Measurements from ENCODE around the gene ZC3H13. TPM values are rescaled to one million over a fixed set of nuclear protein-coding genes. Genes with fewer than 3 reads are reported as not detected.

ZC3H13 gene
- total RNA-seq, 1 experiment from 2014 or later = 378 TPM

DNA sequence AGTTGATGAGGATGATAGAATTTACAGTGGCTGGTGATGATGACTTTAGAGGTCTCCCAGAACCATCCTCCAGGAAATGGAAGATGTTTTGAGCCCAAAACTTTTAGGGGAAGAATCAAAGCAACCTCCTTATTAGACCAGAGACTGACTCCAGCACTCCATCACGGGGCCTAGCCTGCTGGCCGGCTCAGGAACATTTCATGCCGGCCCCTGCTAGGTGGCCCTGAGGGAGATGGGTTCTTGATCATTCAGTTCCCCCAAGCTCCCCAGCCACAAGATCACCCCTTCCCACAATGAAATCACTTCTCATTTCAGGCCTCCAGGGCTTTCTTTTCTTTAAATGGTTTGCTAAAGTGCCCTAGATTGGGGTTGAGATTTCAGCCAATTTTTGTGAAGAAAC lies 121.3 kb downstream of the ZC3H13 start:
- no peaks in the 10 kb centered on the region for H3K36me3 ChIP-seq (ENCODE audit: insufficient read depth, low read length, poor library complexity, severe bottlenecking)
- ChIA-PET POLR2A (ENCODE audit: low non-redundant PET) (no interaction called here), CTCF (no interaction called here)
- TF ChIP-seq, protein P1, sequence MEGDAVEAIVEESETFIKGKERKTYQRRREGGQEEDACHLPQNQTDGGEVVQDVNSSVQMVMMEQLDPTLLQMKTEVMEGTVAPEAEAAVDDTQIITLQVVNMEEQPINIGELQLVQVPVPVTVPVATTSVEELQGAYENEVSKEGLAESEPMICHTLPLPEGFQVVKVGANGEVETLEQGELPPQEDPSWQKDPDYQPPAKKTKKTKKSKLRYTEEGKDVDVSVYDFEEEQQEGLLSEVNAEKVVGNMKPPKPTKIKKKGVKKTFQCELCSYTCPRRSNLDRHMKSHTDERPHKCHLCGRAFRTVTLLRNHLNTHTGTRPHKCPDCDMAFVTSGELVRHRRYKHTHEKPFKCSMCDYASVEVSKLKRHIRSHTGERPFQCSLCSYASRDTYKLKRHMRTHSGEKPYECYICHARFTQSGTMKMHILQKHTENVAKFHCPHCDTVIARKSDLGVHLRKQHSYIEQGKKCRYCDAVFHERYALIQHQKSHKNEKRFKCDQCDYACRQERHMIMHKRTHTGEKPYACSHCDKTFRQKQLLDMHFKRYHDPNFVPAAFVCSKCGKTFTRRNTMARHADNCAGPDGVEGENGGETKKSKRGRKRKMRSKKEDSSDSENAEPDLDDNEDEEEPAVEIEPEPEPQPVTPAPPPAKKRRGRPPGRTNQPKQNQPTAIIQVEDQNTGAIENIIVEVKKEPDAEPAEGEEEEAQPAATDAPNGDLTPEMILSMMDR (conservative IDR thresholded peaks at IDR 0.05; ENCODE audit: low read depth, low read length) = no peak
- TF ChIP-seq EZH2 (IDR thresholded peaks at IDR 0.05; ENCODE audit: borderline replicate concordance, low read depth, low read length, poor library complexity, severe bottlenecking) = no peak
- H3K27ac ChIP-seq (ENCODE audit: low read depth, low read length, poor library complexity, severe bottlenecking) = no peak overlapping the region
- intact Hi-C loops (cut with micrococcal nuclease; ENCODE audit: unreplicated experiment) = no loop called here
- no peak for DNase-seq (ENCODE audit: low spot score)
- no peaks in the 10 kb centered on the region for H3K9me3 ChIP-seq (ENCODE audit: low read depth, low read length, poor library complexity, severe bottlenecking)
- BruUV-seq (replicated peaks) = no TSS peak
- H3K4me3 ChIP-seq (ENCODE audit: low read depth, low read length, poor library complexity, severe bottlenecking) = no peak overlapping the region
- H3K27me3 ChIP-seq (replicated peaks; ENCODE audit: insufficient read depth, low read depth, low read length, poor library complexity) = no peaks in the 10 kb centered on the region
- peaks cover 7% of the 10 kb centered on the region for H3K4me1 ChIP-seq (ENCODE audit: insufficient read depth, low read length, poor library complexity, severe bottlenecking)

DNA sequence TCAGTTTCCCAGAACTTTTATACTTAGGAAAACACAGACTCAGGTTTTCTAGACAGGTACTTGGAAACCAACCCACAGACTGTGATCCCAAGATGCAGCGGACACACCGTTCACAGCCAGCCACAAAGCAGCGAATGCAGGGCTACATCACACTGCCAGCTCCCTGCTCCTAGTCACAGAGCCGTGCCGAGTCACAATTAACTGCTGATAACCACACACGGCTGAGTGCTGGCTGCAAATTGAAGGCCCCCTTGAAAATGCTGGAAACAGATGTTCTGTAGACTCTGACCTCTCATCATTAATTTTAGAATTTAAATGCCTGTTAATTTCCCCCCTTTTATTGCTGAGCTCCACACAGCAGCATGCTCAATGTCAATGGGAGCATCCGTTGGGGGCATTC lies 122.4 kb downstream of the ZC3H13 start:
- ChIA-PET CTCF (no interaction called here), POLR2A (ENCODE audit: low non-redundant PET) (no interaction called here)
- Histone ChIP-seq H3K27me3 (replicated peaks; ENCODE audit: insufficient read depth, low read depth, low read length, poor library complexity) (no peaks in the 10 kb centered on the region), H3K36me3 (ENCODE audit: insufficient read depth, low read length, poor library complexity, severe bottlenecking) (no peaks in the 10 kb centered on the region), H3K4me1 (ENCODE audit: insufficient read depth, low read length, poor library complexity, severe bottlenecking) (peaks cover 7% of the 10 kb centered on the region), H3K27ac (ENCODE audit: low read depth, low read length, poor library complexity, severe bottlenecking) (no peak overlapping the region), H3K9me3 (ENCODE audit: low read depth, low read length, poor library complexity, severe bottlenecking) (no peaks in the 10 kb centered on the region), H3K4me3 (ENCODE audit: low read depth, low read length, poor library complexity, severe bottlenecking) (no peak overlapping the region)
- no peak for DNase-seq (ENCODE audit: low spot score)
- intact Hi-C loops (cut with micrococcal nuclease; ENCODE audit: unreplicated experiment) = no loop called here
- BruUV-seq (replicated peaks) = no TSS peak
- TF ChIP-seq EZH2 (IDR thresholded peaks at IDR 0.05; ENCODE audit: borderline replicate concordance, low read depth, low read length, poor library complexity, severe bottlenecking) = no peak
- TF ChIP-seq, protein P1 (conservative IDR thresholded peaks at IDR 0.05; ENCODE audit: low read depth, low read length) = no peak

DNA sequence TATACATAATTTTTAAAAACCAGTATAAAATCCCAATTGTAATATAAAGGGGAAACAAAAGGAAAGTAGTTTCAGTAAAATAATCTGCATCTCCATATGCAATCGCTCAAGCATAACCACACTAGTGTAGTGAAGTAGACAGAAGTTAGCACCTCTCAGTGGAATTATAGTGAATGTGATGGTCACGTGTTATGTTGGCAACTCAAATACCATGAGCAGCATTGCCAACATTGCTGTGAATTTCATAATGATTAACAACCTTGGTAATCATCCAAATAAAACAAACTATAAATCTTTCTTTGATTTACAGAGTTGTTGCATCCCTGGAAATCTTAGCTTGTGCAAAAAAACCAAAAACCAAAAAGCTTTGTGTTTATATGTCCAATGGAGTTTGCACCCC lies 123.7 kb downstream of the ZC3H13 start:
- ChIA-PET POLR2A (ENCODE audit: low non-redundant PET) (no interaction called here), CTCF (no interaction called here)
- no peak overlapping the region for H3K27ac ChIP-seq (ENCODE audit: low read depth, low read length, poor library complexity, severe bottlenecking)
- H3K4me1 ChIP-seq (ENCODE audit: insufficient read depth, low read length, poor library complexity, severe bottlenecking) = peaks cover 7% of the 10 kb centered on the region
- H3K4me3 ChIP-seq (ENCODE audit: low read depth, low read length, poor library complexity, severe bottlenecking) = no peak overlapping the region
- H3K27me3 ChIP-seq (replicated peaks; ENCODE audit: insufficient read depth, low read depth, low read length, poor library complexity) = no peaks in the 10 kb centered on the region
- no peak for TF ChIP-seq EZH2 (IDR thresholded peaks at IDR 0.05; ENCODE audit: borderline replicate concordance, low read depth, low read length, poor library complexity, severe bottlenecking)
- TF ChIP-seq, protein P1 (conservative IDR thresholded peaks at IDR 0.05; ENCODE audit: low read depth, low read length) = no peak
- no peaks in the 10 kb centered on the region for H3K36me3 ChIP-seq (ENCODE audit: insufficient read depth, low read length, poor library complexity, severe bottlenecking)
- DNase-seq (ENCODE audit: low spot score) = peak; percentile 58
- H3K9me3 ChIP-seq (ENCODE audit: low read depth, low read length, poor library complexity, severe bottlenecking) = no peaks in the 10 kb centered on the region
- intact Hi-C loops (cut with micrococcal nuclease; ENCODE audit: unreplicated experiment) = no loop called here
- BruUV-seq (replicated peaks) = no TSS peak

Measured in A673 (cell line).